ENCODE measurements around the gene ZSWIM6. TPM values are rescaled to one million over a fixed set of nuclear protein-coding genes. Genes with fewer than 3 reads are reported as not detected.

Gene ZSWIM6
- 5.3 and 8.2 TPM in 2 replicates for total RNA-seq

DNA sequence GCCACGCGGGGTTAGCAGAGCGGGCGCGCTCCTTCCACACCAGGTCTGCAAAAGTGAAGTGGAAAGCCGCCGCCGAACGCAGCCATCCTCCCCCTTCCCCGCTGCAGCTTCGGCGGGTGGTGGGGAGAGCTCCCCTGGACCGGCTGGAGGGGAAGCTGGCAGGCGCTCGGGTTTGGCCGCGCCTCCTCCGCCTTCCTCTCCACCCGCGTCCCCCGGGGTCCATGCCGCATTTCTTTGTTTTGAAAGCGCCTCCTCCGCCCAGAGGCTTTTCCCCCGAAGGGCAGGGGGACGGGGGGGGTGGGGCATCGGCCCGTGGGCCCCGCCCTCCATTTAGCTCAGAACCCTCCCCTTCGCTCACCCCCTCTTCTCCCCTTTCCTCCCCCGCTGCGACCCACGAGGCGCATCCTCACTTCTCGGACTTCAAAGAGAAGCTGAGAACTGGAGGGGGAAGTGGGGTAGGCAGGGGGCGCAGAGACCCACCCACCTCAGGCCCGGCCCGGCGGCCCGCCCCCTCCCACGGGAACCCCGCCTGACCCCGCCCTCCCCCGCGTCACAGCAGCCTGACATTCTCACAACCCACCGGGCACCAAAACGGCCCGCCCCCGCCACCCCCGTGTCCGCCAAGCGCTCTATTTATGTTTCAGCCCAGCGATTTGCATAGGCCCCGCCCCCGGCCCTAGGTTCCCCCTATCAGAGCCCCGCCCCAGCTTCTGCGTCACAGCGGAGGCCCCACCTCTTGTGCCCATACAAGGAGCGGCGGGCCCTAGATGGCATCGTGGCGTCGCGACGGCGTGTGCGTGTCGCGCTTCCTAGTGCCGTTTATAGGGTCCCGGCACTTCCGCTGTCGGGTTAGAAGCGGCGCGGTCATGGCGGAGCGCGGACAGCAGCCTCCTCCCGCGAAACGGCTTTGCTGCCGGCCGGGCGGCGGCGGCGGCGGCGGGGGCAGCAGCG is at the start of gene ZSWIM6:
TSS of gene ZSWIM6 (plus strand) at position 852 of the 951 bp plus-strand sequence. CDS start at position 867, 15 bp downstream.

Other genes starting within 250 kb of the ZSWIM6 start
- gene SMIM15, start 169.8 kb upstream of the ZSWIM6 start, total RNA-seq, result 60.2 and 69.9 TPM in 2 replicates